A549 treated with GW870086 at 1 μM for 4 hours (cell line): ENCODE results near the gene PPFIA3. TPM values are rescaled to one million over a fixed set of nuclear protein-coding genes. Genes with fewer than 3 reads are reported as not detected.

Source experiments
- total RNA-seq: library from RNA; stranded (reverse); fragments of 200-300 nt; extraction: Qiagen RNA extraction; gene quantifications from 5 replicates; pipeline ENCODE4 v1.2.3, GENCODE V29; 2022; ENCODE audit warnings: low read depth

Gene PPFIA3
- 4.5 to 8.8 TPM (median 8.1 TPM) in 5 replicates for total RNA-seq

GRCh38 chr19:49119411-49120324 is at the start of gene PPFIA3:
TSS of gene PPFIA3 (plus strand) at chr19:49119544. CDS start at chr19:49127874, 8,330 bp downstream.

GRCh38 chr19:49085020-49085867 is 34.1 kb upstream of the PPFIA3 start, which contains the start of gene SNRNP70:
TSS of gene SNRNP70 (plus strand) at chr19:49085451. CDS start at chr19:49086415, 964 bp downstream.

GRCh38 chr19:49113762-49114629 is 5.3 kb upstream of the PPFIA3 start, which contains the start of gene LIN7B:
TSS of gene LIN7B (plus strand) at chr19:49114370. CDS start at chr19:49114405, 35 bp downstream.

GRCh38 chr19:49118565-49119410 is 556 bp upstream of the PPFIA3 start, which contains the start of gene C19orf73:
TSS of gene C19orf73 (minus strand) at chr19:49119143. CDS start at chr19:49119022, 121 bp downstream.

GRCh38 chr19:49155005-49155819 is 35.9 kb downstream of the PPFIA3 start, which contains the start of gene HRC:
TSS of gene HRC (minus strand) at chr19:49155396. CDS start at chr19:49155237, 159 bp downstream.

GRCh38 chr19:49157445-49158224 is 38.3 kb downstream of the PPFIA3 start, which contains the start of gene TRPM4:
TSS of gene TRPM4 (plus strand) at chr19:49157792. CDS start at chr19:49157867, 75 bp downstream.

Other genes with a start within 250 kb of the PPFIA3 start
- 84.1 to 116 TPM (median 94.2 TPM) in 5 replicates for gene PPP1R15A, start 247.1 kb upstream of the PPFIA3 start, total RNA-seq
- not detected in 5 replicates for gene TULP2, start 220.8 kb upstream of the PPFIA3 start, total RNA-seq
- 193 to 220 TPM (median 200 TPM) in 5 replicates for gene NUCB1, start 219.2 kb upstream of the PPFIA3 start, total RNA-seq
- 1.2 to 2.7 TPM (median 1.7 TPM) in 5 replicates for gene DHDH, start 185.8 kb upstream of the PPFIA3 start, total RNA-seq
- 267 to 409 TPM (median 344 TPM) in 5 replicates for gene BAX, start 164.7 kb upstream of the PPFIA3 start, total RNA-seq
- gene FTL, start 154.2 kb upstream of the PPFIA3 start, total RNA-seq: 16,193 to 24,145 TPM (median 18,864 TPM) in 5 replicates
- 16.8 to 21.1 TPM (median 19.5 TPM) in 5 replicates for gene GYS1, start 126.2 kb upstream of the PPFIA3 start, total RNA-seq
- 214 to 245 TPM (median 232 TPM) in 5 replicates for gene RUVBL2, start 125.7 kb upstream of the PPFIA3 start, total RNA-seq
- gene LHB, start 102.5 kb upstream of the PPFIA3 start, total RNA-seq: not detected in 5 replicates
- gene CGB3, start 95.2 kb upstream of the PPFIA3 start, total RNA-seq: 0.38 TPM in 1 of 5 replicates, not detected in the others
- 0.26 to 0.34 TPM (median 0.26 TPM) in 3 of 5 replicates, not detected in the others for gene CGB2, start 87.7 kb upstream of the PPFIA3 start, total RNA-seq
- 0.21 TPM in 1 of 5 replicates, not detected in the others for gene CGB1, start 82.6 kb upstream of the PPFIA3 start, total RNA-seq
- 0.59 to 2.7 TPM (median 1.2 TPM) in 5 replicates for gene CGB5, start 75.7 kb upstream of the PPFIA3 start, total RNA-seq
- 1.9 to 3.4 TPM (median 2.0 TPM) in 5 replicates for gene CGB8, start 70.4 kb upstream of the PPFIA3 start, total RNA-seq
- gene CGB7, start 61.8 kb upstream of the PPFIA3 start, total RNA-seq: 0.21 to 0.97 TPM (median 0.55 TPM) in 4 of 5 replicates, not detected in the other
- 0.42 to 0.61 TPM (median 0.54 TPM) in 5 replicates for gene NTF4, start 54.7 kb upstream of the PPFIA3 start, total RNA-seq
- not detected in 5 replicates for gene KCNA7, start 46.8 kb upstream of the PPFIA3 start, total RNA-seq
- gene SNRNP70, start 34.1 kb upstream of the PPFIA3 start, total RNA-seq: 302 to 324 TPM (median 319 TPM) in 5 replicates
- 5.7 to 7.1 TPM (median 6.7 TPM) in 5 replicates for gene LIN7B, start 5.2 kb upstream of the PPFIA3 start, total RNA-seq
- gene C19orf73, start 401 bp upstream of the PPFIA3 start, total RNA-seq: 1.5 to 2.5 TPM (median 1.6 TPM) in 5 replicates
- gene HRC, start 35.9 kb downstream of the PPFIA3 start, total RNA-seq: 0.06 TPM in 2 of 5 replicates, not detected in the others
- gene TRPM4, start 38.2 kb downstream of the PPFIA3 start, total RNA-seq: 6.9 to 10.2 TPM (median 8.4 TPM) in 5 replicates
- gene SLC6A16, start 205.6 kb downstream of the PPFIA3 start, total RNA-seq: 0.62 to 1.6 TPM (median 0.81 TPM) in 5 replicates
- not detected in 5 replicates for gene CD37, start 215.9 kb downstream of the PPFIA3 start, total RNA-seq
- gene TEAD2, start 242.9 kb downstream of the PPFIA3 start, total RNA-seq: 12.6 to 19.1 TPM (median 17.7 TPM) in 5 replicates
- 0.70 to 1.1 TPM (median 0.89 TPM) in 5 replicates for gene DKKL1, start 244.3 kb downstream of the PPFIA3 start, total RNA-seq